H1 (cell line): ENCODE data around the gene GNG8. TPM values are rescaled to one million over a fixed set of nuclear protein-coding genes. Genes with fewer than 3 reads are reported as not detected.

ENCODE experiments used
- CTCF ChIA-PET: fragments of 300-600 bp; sonication (Branson Sonifier 250); formaldehyde crosslinking; loops from one replicate; lab custom pipeline; 2021; ENCODE audit not compliant: partially characterized antibody; lab: Charles Lee
- POLR2A ChIA-PET: fragments of 300-600 bp; sonication (Branson Sonifier 250); formaldehyde crosslinking; loops from one replicate; lab custom pipeline; 2021; ENCODE audit warnings: inconsistent platforms; ENCODE audit not compliant: partially characterized antibody; lab: Charles Lee
- DNase-seq, 2 experiments: peaks; one replicate each; pipeline versions ENCODE4 v3.0.0 to v3.0.0-alpha.2; 2010 to 2022; ENCODE audit warnings: low spot score in 2 of 2, low read depth in 1 of 2, mixed read lengths in 1 of 2
- FAIRE-seq: peaks from 2 replicates; lab custom pipeline; 2011; peaks lifted over from hg19 to GRCh38; lab: Jason Lieb, UNC
- H2AFZ ChIP-seq: 2 replicates; pipeline ENCODE4 v1.8.1; 2012; ENCODE audit warnings: low read length, inconsistent platforms
- H2AK5ac ChIP-seq: 2 replicates; pipeline ENCODE4 v1.6.1; 2013; ENCODE audit warnings: low read depth, low read length
- H2BK120ac ChIP-seq: replicated peaks from 2 replicates; pipeline ENCODE3; 2013; ENCODE audit warnings: low read depth, low read length, inconsistent platforms
- H2BK12ac ChIP-seq: 2 replicates; pipeline ENCODE4 v1.6.1; 2013; ENCODE audit warnings: low read depth, low read length
- H2BK15ac ChIP-seq: 2 replicates; pipeline ENCODE4 v1.6.1; 2013; ENCODE audit warnings: low read length
- H2BK20ac ChIP-seq: 2 replicates; pipeline ENCODE4 v1.6.1; 2013; ENCODE audit warnings: low read length
- H2BK5ac ChIP-seq: 2 replicates; pipeline ENCODE4 v1.6.1; 2013; ENCODE audit warnings: low read depth, low read length
- H3K14ac ChIP-seq: 2 replicates; pipeline ENCODE4 v1.6.1; 2013; ENCODE audit warnings: inconsistent platforms; ENCODE audit not compliant: insufficient read length
- H3K18ac ChIP-seq: 2 replicates; pipeline ENCODE4 v1.6.1; 2013; ENCODE audit warnings: low read length; ENCODE audit errors: extremely low read depth
- H3K23ac ChIP-seq: 2 replicates; pipeline ENCODE4 v1.6.1; 2013; ENCODE audit warnings: inconsistent platforms; ENCODE audit not compliant: insufficient read length
- H3K23me2 ChIP-seq: 2 replicates; pipeline ENCODE4 v1.6.1; 2013; ENCODE audit warnings: low read depth, low read length
- H3K27ac ChIP-seq: 2 replicates; pipeline ENCODE4 v1.6.1; 2011; ENCODE audit warnings: low read depth, low read length, inconsistent platforms
- H3K27me3 ChIP-seq, 4 experiments: replicated peaks in 1 of 4; 1 replicate in 1 of 4; 2 replicates in 3 of 4; pipeline versions ENCODE4 v1.6.1 to v1.8.1; 2011 to 2013; ENCODE audit warnings: low read length in 3 of 4, mild to moderate bottlenecking in 3 of 4, inconsistent platforms in 2 of 4, mixed read lengths in 2 of 4, moderate library complexity in 1 of 4; ENCODE audit not compliant: control insufficient read depth in 3 of 4, insufficient read depth in 3 of 4; ENCODE audit errors: extremely low read depth in 1 of 4
- H3K36me3 ChIP-seq, 4 experiments: 2 replicates each; pipeline versions ENCODE4 v1.6.1 to v1.8.1; 2011 to 2013; ENCODE audit warnings: mild to moderate bottlenecking in 4 of 4, low read length in 3 of 4, moderate library complexity in 2 of 4, control low read depth in 1 of 4, inconsistent platforms in 1 of 4; ENCODE audit not compliant: insufficient read depth in 4 of 4, control insufficient read depth in 2 of 4
- H3K4ac ChIP-seq: replicated peaks from 2 replicates; pipeline ENCODE3; 2013; ENCODE audit warnings: low read length, low read depth, mixed read lengths, inconsistent platforms; ENCODE audit not compliant: insufficient read length
- H3K4me1 ChIP-seq, 4 experiments: replicated peaks in 1 of 4; 1 replicate in 1 of 4; 2 replicates in 3 of 4; pipeline versions ENCODE4 v1.6.1 to v1.8.1; 2011 to 2013; ENCODE audit warnings: low read length in 3 of 4, inconsistent platforms in 2 of 4, mixed read lengths in 1 of 4; ENCODE audit not compliant: insufficient read depth in 4 of 4, control insufficient read depth in 3 of 4
- H3K4me2 ChIP-seq, 2 experiments: 2 replicates each; pipeline versions ENCODE4 v1.6.1 to v1.8.1; 2011 to 2013; ENCODE audit warnings: low read depth in 2 of 2, low read length in 2 of 2, control low read depth in 1 of 2, inconsistent platforms in 1 of 2, mild to moderate bottlenecking in 1 of 2; ENCODE audit not compliant: insufficient read depth in 1 of 2
- H3K4me3 ChIP-seq, 4 experiments: fragments of 200-600, 300-600 bp in 1 of 4; sonication (generic), shearing (Covaris generic), sonication (Bioruptor Twin) in 1 of 4; 2 replicates each; pipeline versions ENCODE4 v1.5.1 to v1.8.1; 2011 to 2016; ENCODE audit warnings: low read length in 4 of 4, low read depth in 3 of 4, control low read depth in 2 of 4, inconsistent platforms in 2 of 4, mild to moderate bottlenecking in 2 of 4, mixed read lengths in 1 of 4, moderate library complexity in 1 of 4; ENCODE audit not compliant: insufficient read depth in 2 of 4; ENCODE audit errors: extremely low read depth in 1 of 4
- H3K56ac ChIP-seq: replicated peaks from 2 replicates; pipeline ENCODE3; 2013; ENCODE audit warnings: low read depth, mild to moderate bottlenecking, mixed read lengths, low read length, inconsistent platforms; ENCODE audit not compliant: insufficient read length
- H3K79me1 ChIP-seq: 2 replicates; pipeline ENCODE4 v1.6.1; 2013; ENCODE audit warnings: low read depth, low read length, control low read depth
- H3K79me2 ChIP-seq, 2 experiments: 2 replicates each; pipeline versions ENCODE4 v1.6.1 to v1.8.1; 2012 to 2013; ENCODE audit warnings: low read length in 2 of 2, mild to moderate bottlenecking in 2 of 2, inconsistent platforms in 1 of 2; ENCODE audit not compliant: insufficient read depth in 2 of 2, control insufficient read depth in 1 of 2
- H3K9ac ChIP-seq, 4 experiments: replicated peaks in 1 of 4; 1 replicate in 1 of 4; 2 replicates in 3 of 4; pipeline versions ENCODE4 v1.6.1 to v1.8.1; 2011 to 2013; ENCODE audit warnings: low read depth in 3 of 4, low read length in 3 of 4, control low read depth in 2 of 4, mild to moderate bottlenecking in 2 of 4, moderate library complexity in 2 of 4, inconsistent platforms in 1 of 4; ENCODE audit errors: extremely low read depth in 1 of 4
- H3K9me3 ChIP-seq, 2 experiments: 2 replicates each; pipeline versions ENCODE4 v1.6.1 to v1.8.1; 2012 to 2013; ENCODE audit warnings: mild to moderate bottlenecking in 2 of 2, moderate library complexity in 2 of 2, control low read depth in 1 of 2, inconsistent platforms in 1 of 2, low read depth in 1 of 2, low read length in 1 of 2, mixed read lengths in 1 of 2; ENCODE audit not compliant: insufficient read depth in 2 of 2
- H4K20me1 ChIP-seq, 2 experiments: replicated peaks in 1 of 2; 2 replicates each; pipeline versions ENCODE3 to v1.8.1; 2011 to 2013; ENCODE audit warnings: inconsistent platforms in 2 of 2, low read length in 2 of 2, mild to moderate bottlenecking in 1 of 2; ENCODE audit not compliant: insufficient read depth in 2 of 2, control insufficient read depth in 1 of 2
- H4K5ac ChIP-seq: 2 replicates; pipeline ENCODE4 v1.6.1; 2013; ENCODE audit warnings: low read length, low read depth, mixed read lengths, inconsistent platforms; ENCODE audit not compliant: insufficient read length
- H4K8ac ChIP-seq: 2 replicates; pipeline ENCODE4 v1.8.0; 2013; ENCODE audit warnings: mild to moderate bottlenecking, moderate library complexity, low read length, inconsistent platforms; ENCODE audit not compliant: insufficient read depth; ENCODE audit errors: extremely low read depth
- H4K91ac ChIP-seq: replicated peaks from 2 replicates; pipeline ENCODE3; 2013; ENCODE audit warnings: low read length, mixed read lengths, inconsistent platforms; ENCODE audit not compliant: insufficient read length
- BACH1 ChIP-seq: IDR thresholded peaks from 2 replicates; pipeline ENCODE4 v1.6.1; 2012; ENCODE audit warnings: low read length, improper control_type of control experiment
- CBX5 ChIP-seq: fragments of 300-800, 300-1000 bp; sonication (generic); IDR thresholded peaks from 2 replicates; pipeline ENCODE4 v1.7.1; 2016; ENCODE audit warnings: antibody characterized with exemption, low read length, low read depth
- CBX8 ChIP-seq: fragments of 300-800, 300-1000 bp; sonication (generic); IDR thresholded peaks from 2 replicates; pipeline ENCODE4 v1.7.1; 2016; ENCODE audit warnings: low read depth, low read length, borderline replicate concordance
- CHD2 ChIP-seq: IDR thresholded peaks from 2 replicates; pipeline ENCODE4 v1.6.1; 2012; ENCODE audit warnings: low read length, improper control_type of control experiment
- EGR1 ChIP-seq: IDR thresholded peaks from 2 replicates; pipeline ENCODE4 v1.6.1; 2011; ENCODE audit warnings: low read depth, low read length, borderline replicate concordance
- EP300 ChIP-seq, 2 experiments: IDR thresholded peaks; 1 replicate in 1 of 2; 2 replicates in 1 of 2; pipeline ENCODE4 v1.6.1; 2011 to 2012; ENCODE audit warnings: low read depth in 2 of 2, low read length in 2 of 2, mild to moderate bottlenecking in 2 of 2, borderline replicate concordance in 1 of 2, inconsistent platforms in 1 of 2, moderate library complexity in 1 of 2
- FOSL1 ChIP-seq: IDR thresholded peaks from 2 replicates; pipeline ENCODE4 v1.6.1; 2011; ENCODE audit warnings: mild to moderate bottlenecking, low read depth, low read length, moderate library complexity; ENCODE audit not compliant: insufficient read depth
- HDAC6 ChIP-seq: IDR thresholded peaks from one replicate; pipeline ENCODE4 v1.7.1; 2012; ENCODE audit warnings: low read depth, mild to moderate bottlenecking, inconsistent platforms, low read length, moderate library complexity
- JUND ChIP-seq: IDR thresholded peaks from 2 replicates; pipeline ENCODE4 v1.6.1; 2011; ENCODE audit warnings: mild to moderate bottlenecking, improper control_type of control experiment, low read length
- KDM1A ChIP-seq: fragments of 200-600, 300-600 bp; sonication (generic); IDR thresholded peaks from 2 replicates; pipeline ENCODE4 v1.7.1; 2016; ENCODE audit warnings: mild to moderate bottlenecking, low read length, borderline replicate concordance
- PHF8 ChIP-seq: fragments of 200-600 bp; sonication (generic); conservative IDR thresholded peaks from 2 replicates; pipeline ENCODE4 v1.7.1; 2012; ENCODE audit warnings: low read depth, mild to moderate bottlenecking, inconsistent platforms, low read length, moderate library complexity
- SAP30 ChIP-seq: fragments of 300-600 bp; sonication (generic); IDR thresholded peaks from 2 replicates; pipeline ENCODE4 v1.7.1; 2012; ENCODE audit warnings: low read length, moderate library complexity, mild to moderate bottlenecking, inconsistent platforms; ENCODE audit not compliant: insufficient read depth, insufficient replicate concordance
- SIX5 ChIP-seq: IDR thresholded peaks from 2 replicates; pipeline ENCODE4 v1.6.1; 2011; ENCODE audit warnings: mild to moderate bottlenecking, low read depth, low read length
- SUZ12 ChIP-seq: fragments of 200-600 bp; sonication (generic); IDR thresholded peaks from 2 replicates; pipeline ENCODE4 v1.6.1; 2012; ENCODE audit warnings: mild to moderate bottlenecking, inconsistent platforms, low read length, moderate library complexity, mixed read lengths
- TCF12 ChIP-seq: IDR thresholded peaks from 2 replicates; pipeline ENCODE4 v1.6.1; 2011; ENCODE audit warnings: low read depth, mild to moderate bottlenecking, low read length
- WGBS, 2 experiments: shearing (Covaris generic) in 1 of 2; methylation state at CpG; one replicate each; pipeline versions ENCODE4 v1.1.6 to v1.1.7; 2013 to 2015; ENCODE audit warnings: low lambda C conversion rate in 2 of 2, mixed read lengths in 2 of 2, inconsistent platforms in 1 of 2, low coverage in 1 of 2, missing lambda C conversion rate in 1 of 2; ENCODE audit not compliant: insufficient replicate concordance in 2 of 2, insufficient coverage in 1 of 2, insufficient read length in 1 of 2; ENCODE audit errors: extremely low coverage in 1 of 2, missing lambda C conversion rate in 1 of 2; 5-methylcytosine and 5-hydroxymethylcytosine counted together
- polyA plus RNA-seq, 7 experiments: library from polyadenylated mRNA; depleted of rRNA in 3 of 7; stranded (reverse) in 5 of 7; unstranded in 2 of 7; fragments of >200 nt in 5 of 7; fragments of 200-250 nt in 2 of 7; gene quantifications; 1 replicate in 5 of 7; 2 replicates in 1 of 7; 4 replicates in 1 of 7; pipeline versions ENCODE4 v1.2.1 to v1.2.3, GENCODE V29; 2011 to 2013; ENCODE audit warnings: missing spikeins in 2 of 7, mixed read lengths in 2 of 7
- total RNA-seq: library from RNA; stranded (reverse); fragmentation: NEBNext Ultra II Directional; extraction: Animal tissue kit (Norgen Biotek cat#: 25700); gene quantifications from 2 replicates; pipeline ENCODE4 v1.2.1, GENCODE V29; 2021

GNG8 gene
- total and polyA plus RNA-seq, 2 of the 8 experiments (the other 6 are each of a cell fraction or from before 2014, with no cell fraction given), result not detected

DNA sequence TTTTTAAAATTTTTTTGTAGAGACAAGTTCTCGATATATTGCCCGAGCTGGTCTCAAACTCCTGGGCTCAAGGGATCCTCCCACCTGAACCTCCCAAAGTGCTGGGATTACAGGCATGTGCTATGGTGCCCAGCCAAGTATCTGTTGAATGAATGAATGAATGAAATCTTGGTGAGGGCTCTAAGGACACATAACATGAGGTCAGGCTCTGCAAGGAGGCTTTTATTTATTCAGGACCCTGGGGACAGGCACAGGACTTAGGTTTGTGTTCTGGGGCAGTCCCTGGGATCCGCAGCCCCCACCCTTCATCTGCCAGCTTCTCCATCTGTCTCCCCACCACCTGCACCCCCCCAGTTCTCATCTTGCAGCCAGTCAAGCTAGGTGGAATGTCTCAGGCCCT is 15.7 kb downstream of the GNG8 start:
- no peak overlapping the region for H4K91ac ChIP-seq
- H4K8ac ChIP-seq, result no peak overlapping the region
- no peaks in the 10 kb centered on the region for H4K20me1 ChIP-seq
- no peak overlapping the region for H3K23ac ChIP-seq
- no peak overlapping the region for H2BK5ac ChIP-seq
- no peak overlapping the region for H3K27ac ChIP-seq
- H2AK5ac ChIP-seq, result no peak overlapping the region
- H3K56ac ChIP-seq, result no peak overlapping the region
- no peak overlapping the region for H2AFZ ChIP-seq
- no peak overlapping the region for H3K4ac ChIP-seq
- peaks cover 0 to 9% (median 4%) of the 10 kb centered on the region in 4 experiments; a peak in 4 of 7 replicates for H3K4me1 ChIP-seq
- no peaks in the 10 kb centered on the region for H3K9me3 ChIP-seq
- no peak overlapping the region for H3K14ac ChIP-seq
- 0 out of 2 replicates have a peak overlapping the region, but pooled peaks have one; percentile 63 for H2BK12ac ChIP-seq
- POLR2A ChIA-PET, result interaction anchor here (0.9 to 2.6 kb wide), 5 partner anchors 9 to 20 kb away, joined by 3 to 10 read pairs (median 6); no protein-coding TSS in a partner anchor
- CTCF ChIA-PET, result interaction anchor here (0.7 to 15.6 kb wide), 12 partner anchors 4 to 133 kb away, joined by 3 to 341 read pairs (median 4); partner anchors contain the start of genes CALM3, DACT3 and PTGIR
- H3K79me2 ChIP-seq, result no peaks in the 10 kb centered on the region
- H2BK15ac ChIP-seq, result no peak overlapping the region
- H2BK20ac ChIP-seq, result no peak overlapping the region
- H2BK120ac ChIP-seq, result no peak overlapping the region
- H3K36me3 ChIP-seq, result no peaks in the 10 kb centered on the region
- H3K4me3 ChIP-seq, result no peak overlapping the region
- H3K9ac ChIP-seq, result no peak overlapping the region
- FAIRE-seq (no peak), DNase-seq (no peak)
- no peak overlapping the region for H3K4me2 ChIP-seq
- no peak for TF ChIP-seq HDAC6
- TF ChIP-seq TCF12, result no peak
- TF ChIP-seq SAP30, result no peak
- TF ChIP-seq SUZ12, result no peak
- no peak for TF ChIP-seq SIX5
- TF ChIP-seq PHF8, result no peak
- no peak for TF ChIP-seq EGR1
- TF ChIP-seq CBX5, result no peak
- TF ChIP-seq CHD2, result no peak
- TF ChIP-seq CBX8, result no peak
- no peak for TF ChIP-seq EP300 (IDR thresholded peaks at IDR 0.05; ENCODE audit: borderline replicate concordance in 1 of 2, low read depth in 2 of 2, low read length in 2 of 2)
- no peak for TF ChIP-seq BACH1
- no peak for TF ChIP-seq FOSL1
- no peak for TF ChIP-seq KDM1A
- TF ChIP-seq JUND, result no peak
- no peaks in the 10 kb centered on the region for H3K27me3 ChIP-seq
- H3K79me1 ChIP-seq, result no peaks in the 10 kb centered on the region
- H4K5ac ChIP-seq, result no peak overlapping the region
- no peaks in the 10 kb centered on the region for H3K23me2 ChIP-seq
- H3K18ac ChIP-seq, result no peak overlapping the region
- 83% methylated on average over 3 of the region's 3 CpGs; no CpG with 5 or more reads in 1 of the 2 experiments for WGBS, 2 experiments
